Measurements from ENCODE around the gene PLA2G5.

The PLA2G5 gene

GRCh38 chr1:20031161-20031560, 38.8 kb upstream of the PLA2G5 start:
- no peak for ATAC-seq
- no peak for TF ChIP-seq RARB (CRISPR knock-in tag; IDR thresholded peaks at IDR 0.05)
- TF ChIP-seq ARNTL (CRISPR knock-in tag; IDR thresholded peaks at IDR 0.05; ENCODE audit: borderline replicate concordance, low read depth) = no peak
- no peak for TF ChIP-seq ZNF565 (CRISPR knock-in tag; conservative IDR thresholded peaks at IDR 0.05; ENCODE audit: low read depth)
- TF ChIP-seq PATZ1 (CRISPR knock-in tag; IDR thresholded peaks at IDR 0.05; ENCODE audit: borderline replicate concordance) = no peak
- TF ChIP-seq ZNF8 (CRISPR knock-in tag; IDR thresholded peaks at IDR 0.05) = no peak
- no peak for TF ChIP-seq TSHZ2 (CRISPR knock-in tag; IDR thresholded peaks at IDR 0.05)
- no peak for TF ChIP-seq GLIS3 (CRISPR knock-in tag; IDR thresholded peaks at IDR 0.05)
- TF ChIP-seq POU6F1 (CRISPR knock-in tag; IDR thresholded peaks at IDR 0.05; ENCODE audit: borderline replicate concordance, low read depth) = no peak
- TF ChIP-seq PPARA (CRISPR knock-in tag; IDR thresholded peaks at IDR 0.05; ENCODE audit: borderline replicate concordance) = no peak
- no peak for TF ChIP-seq ESRRG (CRISPR knock-in tag; IDR thresholded peaks at IDR 0.05)
- no peak for TF ChIP-seq ZFP30 (CRISPR knock-in tag; IDR thresholded peaks at IDR 0.05)
- TF ChIP-seq TOX (CRISPR knock-in tag; IDR thresholded peaks at IDR 0.05; ENCODE audit: borderline replicate concordance) = no peak
- no peak for TF ChIP-seq ZC3H10 (CRISPR knock-in tag; IDR thresholded peaks at IDR 0.05)
- TF ChIP-seq CSRNP3 (CRISPR knock-in tag; IDR thresholded peaks at IDR 0.05) = no peak
- TF ChIP-seq TCF4 (CRISPR knock-in tag; IDR thresholded peaks at IDR 0.05; ENCODE audit: borderline replicate concordance) = no peak
- no peak for TF ChIP-seq BACH2 (CRISPR knock-in tag; IDR thresholded peaks at IDR 0.05; ENCODE audit: borderline replicate concordance)
- TF ChIP-seq ZFP3 (CRISPR knock-in tag; IDR thresholded peaks at IDR 0.05) = no peak

- ATAC-seq = no peak
- TF ChIP-seq BACH2 (CRISPR knock-in tag; IDR thresholded peaks at IDR 0.05; ENCODE audit: borderline replicate concordance) (no peak), ZNF70 (CRISPR knock-in tag; IDR thresholded peaks at IDR 0.05) (no peak), GLIS3 (CRISPR knock-in tag; IDR thresholded peaks at IDR 0.05) (no peak), SNAI2 (CRISPR knock-in tag; IDR thresholded peaks at IDR 0.05) (no peak), ZNF8 (CRISPR knock-in tag; IDR thresholded peaks at IDR 0.05) (no peak), TSHZ2 (CRISPR knock-in tag; IDR thresholded peaks at IDR 0.05) (no peak), ZC3H10 (CRISPR knock-in tag; IDR thresholded peaks at IDR 0.05) (no peak), ZFP30 (CRISPR knock-in tag; IDR thresholded peaks at IDR 0.05) (no peak), PATZ1 (CRISPR knock-in tag; IDR thresholded peaks at IDR 0.05; ENCODE audit: borderline replicate concordance) (no peak), ZNF565 (CRISPR knock-in tag; conservative IDR thresholded peaks at IDR 0.05; ENCODE audit: low read depth) (no peak), OSR1 (CRISPR knock-in tag; IDR thresholded peaks at IDR 0.05) (no peak), CSRNP3 (CRISPR knock-in tag; IDR thresholded peaks at IDR 0.05) (no peak), ZFP3 (CRISPR knock-in tag; IDR thresholded peaks at IDR 0.05) (no peak), TOX (CRISPR knock-in tag; IDR thresholded peaks at IDR 0.05; ENCODE audit: borderline replicate concordance) (no peak), CREB5 (CRISPR knock-in tag; IDR thresholded peaks at IDR 0.05; ENCODE audit: low read depth) (no peak), POU6F1 (CRISPR knock-in tag; IDR thresholded peaks at IDR 0.05; ENCODE audit: borderline replicate concordance, low read depth) (no peak)
Measured at GRCh38 chr1:20031836-20032235, 38.2 kb upstream of the PLA2G5 start.
